ENCODE results near the gene KRTAP13-1.

GRCh38 chr21:30382201-30382600 is 13.6 kb upstream of the KRTAP13-1 start:
- TF ChIP-seq TAF1 (IDR thresholded peaks at IDR 0.05; ENCODE audit: low read depth, low read length): no peak
- TF ChIP-seq EZH2 (IDR thresholded peaks at IDR 0.05; ENCODE audit: low read depth, low read length, severe bottlenecking): no peak
- TF ChIP-seq HDAC2 (IDR thresholded peaks at IDR 0.05; ENCODE audit: borderline replicate concordance in 1 of 2, low read depth in 2 of 2, low read length in 2 of 2): no peak
- TF ChIP-seq ATF2 (IDR thresholded peaks at IDR 0.05; ENCODE audit: low read length): no peak
- no peak for TF ChIP-seq CTCF (IDR thresholded peaks at IDR 0.05; ENCODE audit: control extremely low read depth in 1 of 3, insufficient read depth in 1 of 3, low read depth in 1 of 3, low read length in 3 of 3)
- TF ChIP-seq POLR2AphosphoS5 (IDR thresholded peaks at IDR 0.05; ENCODE audit: low read depth, low read length): no peak
- TF ChIP-seq EP300 (IDR thresholded peaks at IDR 0.05; ENCODE audit: borderline replicate concordance in 1 of 2, low read depth in 2 of 2, low read length in 2 of 2): no peak
- TF ChIP-seq SIRT6 (IDR thresholded peaks at IDR 0.05; ENCODE audit: low read length): no peak
